Breast epithelium (tissue), 3 donors: Measurements from ENCODE around the gene VAX1.

ENCODE experiments used
- POLR2A ChIP-seq: fragments of 450-650 bp; IDR thresholded peaks from one replicate; pipeline ENCODE4 v1.6.1; 2016; ENCODE audit warnings: antibody characterized with exemption, mild to moderate bottlenecking, moderate library complexity
- POLR2AphosphoS5 ChIP-seq, 3 donors: sonication (generic); formaldehyde crosslinking; IDR thresholded peaks; one replicate each; pipeline ENCODE4 v1.6.1; 2017; ENCODE audit warnings: antibody characterized with exemption in 3 of 3
- TF ChIP-seq, protein P1 (sequence below), 3 donors: fragments of 450-650 bp; IDR thresholded peaks; one replicate each; pipeline ENCODE4 v1.5.1; 2016 to 2017; ENCODE audit warnings: antibody characterized with exemption in 3 of 3, mild to moderate bottlenecking in 3 of 3, moderate library complexity in 3 of 3

DNA sequence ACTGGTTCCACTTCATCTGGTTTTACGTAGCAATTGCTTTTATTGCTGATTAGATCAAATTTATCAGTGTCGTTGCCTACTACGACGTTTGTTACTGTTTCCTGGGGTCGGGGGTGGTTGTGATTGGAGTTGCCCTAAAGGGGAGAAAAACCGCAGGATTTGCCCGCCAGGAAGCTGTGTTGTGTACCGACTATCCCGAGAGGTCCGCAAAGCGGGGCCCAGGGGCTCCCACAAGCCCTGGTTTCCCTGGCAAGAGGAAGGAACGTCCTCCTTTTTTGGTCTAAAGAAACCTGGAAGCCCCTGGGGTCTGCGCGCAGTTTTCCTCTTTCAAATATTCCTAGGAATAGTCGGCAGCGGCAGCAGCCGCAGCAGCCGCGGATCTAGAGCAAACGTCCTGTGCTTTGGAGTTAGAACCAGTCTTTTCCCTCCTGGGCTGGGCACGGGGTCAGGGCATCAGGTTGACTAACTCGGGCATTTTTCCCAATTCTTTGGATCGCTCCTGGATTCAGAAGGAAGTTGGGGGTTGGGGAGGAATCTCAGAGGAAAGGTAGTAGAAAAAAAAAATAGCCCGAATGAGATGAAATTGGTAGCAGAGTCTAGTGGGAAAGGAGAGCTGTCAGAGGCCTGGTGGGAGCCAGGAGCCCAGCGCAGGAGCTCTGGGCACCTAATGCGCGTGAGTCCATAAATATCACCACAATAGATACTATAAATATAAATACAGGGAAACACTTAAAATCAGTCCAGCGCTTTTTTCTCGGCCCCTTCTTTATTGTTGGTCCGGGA is 4.6 kb downstream of the VAX1 start:
- TF ChIP-seq, protein P1, sequence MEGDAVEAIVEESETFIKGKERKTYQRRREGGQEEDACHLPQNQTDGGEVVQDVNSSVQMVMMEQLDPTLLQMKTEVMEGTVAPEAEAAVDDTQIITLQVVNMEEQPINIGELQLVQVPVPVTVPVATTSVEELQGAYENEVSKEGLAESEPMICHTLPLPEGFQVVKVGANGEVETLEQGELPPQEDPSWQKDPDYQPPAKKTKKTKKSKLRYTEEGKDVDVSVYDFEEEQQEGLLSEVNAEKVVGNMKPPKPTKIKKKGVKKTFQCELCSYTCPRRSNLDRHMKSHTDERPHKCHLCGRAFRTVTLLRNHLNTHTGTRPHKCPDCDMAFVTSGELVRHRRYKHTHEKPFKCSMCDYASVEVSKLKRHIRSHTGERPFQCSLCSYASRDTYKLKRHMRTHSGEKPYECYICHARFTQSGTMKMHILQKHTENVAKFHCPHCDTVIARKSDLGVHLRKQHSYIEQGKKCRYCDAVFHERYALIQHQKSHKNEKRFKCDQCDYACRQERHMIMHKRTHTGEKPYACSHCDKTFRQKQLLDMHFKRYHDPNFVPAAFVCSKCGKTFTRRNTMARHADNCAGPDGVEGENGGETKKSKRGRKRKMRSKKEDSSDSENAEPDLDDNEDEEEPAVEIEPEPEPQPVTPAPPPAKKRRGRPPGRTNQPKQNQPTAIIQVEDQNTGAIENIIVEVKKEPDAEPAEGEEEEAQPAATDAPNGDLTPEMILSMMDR (IDR thresholded peaks at IDR 0.05) = no peak
- TF ChIP-seq POLR2A = no peak
- TF ChIP-seq POLR2AphosphoS5 (IDR thresholded peaks at IDR 0.05) = no peak
